Parathyroid adenoma (tissue), 2 donors: ENCODE data around the gene WNT5B.

Experiments used
- H2AFZ ChIP-seq: fragments of 300-600 bp; sonication (generic); one replicate; pipeline ENCODE4 v1.7.0; 2017; ENCODE audit warnings: antibody characterized with exemption, mild to moderate bottlenecking
- H3K27ac ChIP-seq: fragments of 300-600 bp; sonication (generic); one replicate; pipeline ENCODE4 v1.7.0; 2017
- H3K27me3 ChIP-seq: fragments of 300-600 bp; sonication (generic); one replicate; pipeline ENCODE4 v1.7.0; 2017; ENCODE audit warnings: low read length; ENCODE audit not compliant: control insufficient read depth, insufficient read depth
- H3K36me3 ChIP-seq: fragments of 300-600 bp; sonication (generic); one replicate; pipeline ENCODE4 v1.7.0; 2017; ENCODE audit warnings: low read length; ENCODE audit not compliant: control insufficient read depth, insufficient read depth
- H3K4me1 ChIP-seq: fragments of 300-600 bp; sonication (generic); one replicate; pipeline ENCODE4 v1.7.0; 2017; ENCODE audit warnings: control low read depth
- H3K4me2 ChIP-seq: fragments of 300-600 bp; sonication (generic); one replicate; pipeline ENCODE4 v1.7.0; 2017; ENCODE audit warnings: low read length
- H3K4me3 ChIP-seq: fragments of 300-600 bp; sonication (generic); one replicate; pipeline ENCODE4 v1.7.0; 2017; ENCODE audit warnings: low read depth, low read length
- H3K79me2 ChIP-seq: fragments of 300-600 bp; sonication (generic); one replicate; pipeline ENCODE4 v1.7.0; 2017; ENCODE audit warnings: control low read depth
- H3K9ac ChIP-seq: fragments of 300-600 bp; sonication (generic); one replicate; pipeline ENCODE4 v1.7.0; 2017; ENCODE audit warnings: mild to moderate bottlenecking
- H3K9me3 ChIP-seq: fragments of 300-600 bp; sonication (generic); one replicate; pipeline ENCODE4 v1.7.0; 2017; ENCODE audit warnings: low read length; ENCODE audit not compliant: control insufficient read depth
- CTCF ChIP-seq: fragments of 300-600 bp; sonication (generic); IDR thresholded peaks from one replicate; pipeline ENCODE4 v1.7.0; 2017; ENCODE audit warnings: antibody characterized with exemption, mild to moderate bottlenecking
- donor health status: primary hyperparathyroidism.

Gene WNT5B

DNA sequence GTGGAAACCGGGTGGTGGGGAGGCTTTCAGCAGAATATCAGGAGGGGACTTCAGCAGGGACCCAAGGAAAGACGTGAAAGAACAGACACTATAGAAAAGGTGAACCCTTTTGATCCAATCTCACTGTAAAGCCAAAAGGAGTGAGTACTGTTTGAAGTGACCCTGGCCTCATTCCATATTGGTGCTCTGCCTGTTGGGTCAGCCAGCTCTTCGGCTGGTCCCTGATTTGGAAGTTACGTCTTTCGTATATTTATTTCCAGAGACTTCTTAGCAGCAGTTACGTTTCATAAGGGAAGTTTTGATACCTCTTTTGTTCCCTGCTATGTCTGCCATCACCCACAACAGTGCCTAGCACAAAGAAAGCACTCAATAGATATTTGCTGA lies 21.9 kb downstream of the WNT5B start:
- peak overlapping the region; percentile 96 for H3K27ac ChIP-seq

DNA sequence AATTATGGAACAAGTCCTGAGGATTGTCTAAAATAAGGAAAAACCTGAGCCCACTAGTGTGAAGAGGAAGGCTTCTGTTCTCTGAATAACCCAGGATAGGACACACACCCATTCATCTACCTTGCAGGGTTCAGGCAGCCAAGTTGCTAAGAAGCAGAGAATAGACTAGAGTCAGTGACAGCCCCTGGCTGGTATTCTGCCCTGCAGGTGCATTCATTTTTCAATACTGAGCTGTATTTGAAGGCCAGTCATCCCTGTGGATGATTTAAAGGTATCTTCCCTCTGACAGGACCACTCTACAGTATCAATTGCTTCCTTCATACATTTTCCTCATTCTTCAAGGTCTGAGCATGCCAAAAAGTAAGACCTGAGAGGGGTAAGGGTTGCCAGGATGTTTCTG lies 22.9 kb downstream of the WNT5B start:
- Histone ChIP-seq H3K4me2 (no peak overlapping the region), H3K4me1 (peaks cover 38% of the 10 kb centered on the region), H3K4me3 (no peak overlapping the region), H3K27me3 (no peaks in the 10 kb centered on the region), H3K79me2 (no peaks in the 10 kb centered on the region), H3K9ac (no peak overlapping the region), H3K36me3 (no peaks in the 10 kb centered on the region), H2AFZ (no peak overlapping the region), H3K27ac (no peak overlapping the region), H3K9me3 (no peaks in the 10 kb centered on the region)
- no peak for TF ChIP-seq CTCF

More for the DNA sequence above, 21.9 kb downstream of the WNT5B start:
- Histone ChIP-seq H3K4me2 (no peak overlapping the region), H3K9me3 (no peaks in the 10 kb centered on the region), H3K36me3 (no peaks in the 10 kb centered on the region), H3K9ac (no peak overlapping the region), H3K27me3 (no peaks in the 10 kb centered on the region), H3K4me3 (no peak overlapping the region), H3K4me1 (peaks cover 42% of the 10 kb centered on the region), H2AFZ (no peak overlapping the region), H3K79me2 (no peaks in the 10 kb centered on the region)
- TF ChIP-seq CTCF = no peak

GRCh38 chr12:1655225-1655788 lies 26.3 kb downstream of the WNT5B start:
- H3K9me3 ChIP-seq = no peaks in the 10 kb centered on the region
- H3K27me3 ChIP-seq = no peaks in the 10 kb centered on the region
- no peaks in the 10 kb centered on the region for H3K79me2 ChIP-seq
- H3K27ac ChIP-seq = no peak overlapping the region
- H3K4me2 ChIP-seq = no peak overlapping the region
- TF ChIP-seq CTCF = no peak
- H3K36me3 ChIP-seq = no peaks in the 10 kb centered on the region
- no peak overlapping the region for H3K9ac ChIP-seq
- peaks cover 14% of the 10 kb centered on the region for H3K4me1 ChIP-seq
- no peak overlapping the region for H3K4me3 ChIP-seq
- no peak overlapping the region for H2AFZ ChIP-seq

DNA sequence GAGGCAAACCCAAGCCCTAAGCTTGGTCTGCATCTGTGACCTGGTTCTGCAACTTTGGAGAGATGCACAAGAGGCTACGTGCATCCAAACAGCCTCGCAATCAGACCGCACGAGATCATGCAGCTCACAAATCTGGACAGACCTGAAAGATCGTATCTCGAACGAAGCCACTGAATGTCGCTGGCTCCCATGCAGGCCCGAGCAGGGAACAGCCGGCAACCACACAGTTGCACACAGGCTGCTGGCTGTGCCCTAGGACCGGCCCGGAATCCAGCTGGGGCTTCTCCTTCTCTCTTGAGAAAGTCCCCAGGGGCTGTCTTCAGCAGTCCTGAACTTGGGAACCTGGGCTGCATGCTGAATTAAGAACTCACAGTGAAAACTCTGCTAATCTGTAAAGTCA lies 27.9 kb downstream of the WNT5B start:
- no peak overlapping the region for H3K9ac ChIP-seq
- no peaks in the 10 kb centered on the region for H3K79me2 ChIP-seq
- H3K4me2 ChIP-seq = no peak overlapping the region
- H3K9me3 ChIP-seq = no peaks in the 10 kb centered on the region
- peak overlapping the region; percentile 21 for H3K27ac ChIP-seq
- H3K4me1 ChIP-seq = peaks cover 11% of the 10 kb centered on the region
- H2AFZ ChIP-seq = peak overlapping the region; percentile 14
- no peaks in the 10 kb centered on the region for H3K27me3 ChIP-seq
- no peak for TF ChIP-seq CTCF
- no peaks in the 10 kb centered on the region for H3K36me3 ChIP-seq
- no peak overlapping the region for H3K4me3 ChIP-seq

- H3K79me2 ChIP-seq = no peaks in the 10 kb centered on the region
- TF ChIP-seq CTCF = no peak
- no peak overlapping the region for H2AFZ ChIP-seq
- H3K36me3 ChIP-seq = no peaks in the 10 kb centered on the region
- H3K9ac ChIP-seq = no peak overlapping the region
- peak overlapping the region; percentile 80 for H3K27ac ChIP-seq
- H3K4me3 ChIP-seq = no peak overlapping the region
- H3K9me3 ChIP-seq = no peaks in the 10 kb centered on the region
- peaks cover 11% of the 10 kb centered on the region for H3K4me1 ChIP-seq
- no peak overlapping the region for H3K4me2 ChIP-seq
- H3K27me3 ChIP-seq = no peaks in the 10 kb centered on the region
Measured at GRCh38 chr12:1657688-1658087, 28.7 kb downstream of the WNT5B start.
